Measurements from ENCODE around the gene PDZD8. TPM values are rescaled to one million over a fixed set of nuclear protein-coding genes. Genes with fewer than 3 reads are reported as not detected.

The PDZD8 gene
- total RNA-seq, 1 donor from 2014 or later: 13.2 TPM

GRCh38 chr10:117391436-117392205, 16.4 kb upstream of the PDZD8 start:
- DNase-seq (no peak), ATAC-seq (ENCODE audit: low read depth) (no peak)
- CTCF ChIA-PET: no interaction called here
- no peaks in the 10 kb centered on the region for H3K36me3 Mint-ChIP-seq (ENCODE audit: low read depth)
- TF ChIP-seq CTCF (IDR thresholded peaks at IDR 0.05): no peak
- intact Hi-C loops (cut with micrococcal nuclease): no loop called here
- POLR2A ChIA-PET: no interaction called here
- no peak overlapping the region for H3K4me3 Mint-ChIP-seq
- H3K4me1 Mint-ChIP-seq: no peaks in the 10 kb centered on the region
- H3K27me3 Mint-ChIP-seq: peaks cover 43% of the 10 kb centered on the region
- no peak overlapping the region for H3K27ac Mint-ChIP-seq
- peaks cover 2% of the 10 kb centered on the region for H3K9me3 Mint-ChIP-seq

GRCh38 chr10:117390420-117390819, 15.2 kb upstream of the PDZD8 start:
- Mint-ChIP-seq H3K4me1 (no peaks in the 10 kb centered on the region), H3K27ac (no peak overlapping the region), H3K4me3 (no peak overlapping the region), H3K27me3 (peaks cover 47% of the 10 kb centered on the region), H3K36me3 (ENCODE audit: low read depth) (no peaks in the 10 kb centered on the region), H3K9me3 (peaks cover 2% of the 10 kb centered on the region)
- POLR2A ChIA-PET: no interaction called here
- ATAC-seq (ENCODE audit: low read depth) (no peak), DNase-seq (no peak)
- TF ChIP-seq CTCF (IDR thresholded peaks at IDR 0.05): no peak
- CTCF ChIA-PET: no interaction called here
- intact Hi-C loops (cut with micrococcal nuclease): no loop called here

- no peak for TF ChIP-seq CTCF (IDR thresholded peaks at IDR 0.05)
- ATAC-seq (ENCODE audit: low read depth) (no peak), DNase-seq (no peak)
- H3K4me3 Mint-ChIP-seq: no peak overlapping the region
- POLR2A ChIA-PET: no interaction called here
- peaks cover 49% of the 10 kb centered on the region for H3K27me3 Mint-ChIP-seq
- H3K9me3 Mint-ChIP-seq: peaks cover 2% of the 10 kb centered on the region
- H3K36me3 Mint-ChIP-seq (ENCODE audit: low read depth): no peaks in the 10 kb centered on the region
- CTCF ChIA-PET: no interaction called here
- H3K4me1 Mint-ChIP-seq: no peaks in the 10 kb centered on the region
- H3K27ac Mint-ChIP-seq: no peak overlapping the region
- intact Hi-C loops (cut with micrococcal nuclease): no loop called here
These were observed 11.6 kb upstream of the PDZD8 start for GRCh38 chr10:117386805-117387204.

GRCh38 chr10:117382861-117383260, 7.6 kb upstream of the PDZD8 start:
- DNase-seq (no peak), ATAC-seq (ENCODE audit: low read depth) (no peak)
- intact Hi-C loops (cut with micrococcal nuclease): no loop called here
- ChIA-PET POLR2A (no interaction called here), CTCF (no interaction called here)
- no peak overlapping the region for H3K27ac Mint-ChIP-seq
- no peaks in the 10 kb centered on the region for H3K9me3 Mint-ChIP-seq
- H3K4me3 Mint-ChIP-seq: no peak overlapping the region
- no peaks in the 10 kb centered on the region for H3K4me1 Mint-ChIP-seq
- no peak for TF ChIP-seq CTCF (IDR thresholded peaks at IDR 0.05)
- no peaks in the 10 kb centered on the region for H3K36me3 Mint-ChIP-seq (ENCODE audit: low read depth)
- H3K27me3 Mint-ChIP-seq: peaks cover 39% of the 10 kb centered on the region

GRCh38 chr10:117374506-117375359, 507 bp downstream of the PDZD8 start:
- ChIA-PET POLR2A (no interaction called here), CTCF (interaction anchor here (1.0 kb wide), 1 partner anchor 56 kb away, joined by 3 read pairs; no protein-coding TSS in a partner anchor)
- peak overlapping the region; percentile 93 for H3K4me3 Mint-ChIP-seq
- DNase-seq: peak; percentile 38
- H3K36me3 Mint-ChIP-seq (ENCODE audit: low read depth): peaks cover 4% of the 10 kb centered on the region
- peaks cover 13% of the 10 kb centered on the region for H3K27me3 Mint-ChIP-seq
- no peaks in the 10 kb centered on the region for H3K9me3 Mint-ChIP-seq
- no peak for TF ChIP-seq CTCF (IDR thresholded peaks at IDR 0.05)
- ATAC-seq (ENCODE audit: low read depth): peak; percentile 40
- peaks cover 38% of the 10 kb centered on the region for H3K4me1 Mint-ChIP-seq
- intact Hi-C loops (cut with micrococcal nuclease): loop anchor here (1.0 to 10.0 kb wide), 5 partner anchors 9 to 1380 kb away; partner anchors contain the start of genes CACUL1, ENO4, FAM204A and RAB11FIP2
- H3K27ac Mint-ChIP-seq: peak overlapping the region; percentile 75
